Effector memory CD8-positive, alpha-beta T cell (primary cell): ENCODE results near the gene GP5.

Experiments used
- ATAC-seq: fragments of 150-1000 bp; cut with Tn5 transposase; replicated peaks from 2 replicates; pipeline ENCODE4 v1.10.0; 2021; ENCODE audit warnings: mild to moderate bottlenecking, moderate library complexity
- DNase-seq, 3 experiments: peaks; one replicate each; pipeline ENCODE4 v3.0.0; 2021
- H3K27ac Mint-ChIP-seq, 2 donors: one replicate each; pipeline ENCODE4 v1.8.0; 2022; ENCODE audit warnings: mild to moderate bottlenecking in 2 of 2, mixed read lengths in 2 of 2, moderate library complexity in 2 of 2
- H3K27me3 Mint-ChIP-seq, 2 donors: one replicate each; pipeline ENCODE4 v1.8.0; 2022; ENCODE audit warnings: mixed read lengths in 2 of 2
- H3K36me3 Mint-ChIP-seq: one replicate; pipeline ENCODE4 v1.8.0; 2022; ENCODE audit warnings: mild to moderate bottlenecking, moderate library complexity, mixed read lengths; ENCODE audit not compliant: insufficient read depth
- H3K4me1 Mint-ChIP-seq, 2 donors: one replicate each; pipeline ENCODE4 v1.8.0; 2022; ENCODE audit warnings: low read depth in 2 of 2, mixed read lengths in 2 of 2
- H3K4me3 Mint-ChIP-seq, 2 donors: one replicate each; pipeline ENCODE4 v1.8.0; 2022; ENCODE audit warnings: mild to moderate bottlenecking in 2 of 2, mixed read lengths in 2 of 2, moderate library complexity in 2 of 2
- H3K9me3 Mint-ChIP-seq, 2 donors: one replicate each; pipeline ENCODE4 v1.8.0; 2022; ENCODE audit warnings: mixed read lengths in 2 of 2

The GP5 gene

DNA sequence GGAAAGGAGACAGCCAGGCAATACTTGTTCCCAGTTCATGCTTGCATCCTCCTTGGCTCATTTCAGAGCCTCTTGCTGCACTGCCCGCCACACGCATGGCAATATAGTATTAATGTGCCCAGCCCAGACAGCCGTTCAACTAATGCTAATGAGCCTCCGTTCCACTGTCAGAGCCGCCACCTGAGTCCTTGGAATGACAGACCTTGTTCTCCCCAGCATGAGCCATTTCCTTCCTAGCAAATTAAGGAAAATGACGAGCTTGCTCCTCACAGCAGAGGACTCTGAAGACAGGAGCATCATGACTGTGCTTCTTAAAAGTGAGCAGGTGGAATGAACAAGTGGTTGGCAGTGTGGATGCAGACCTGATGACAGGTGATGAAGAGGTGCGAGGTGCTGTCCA, 18.7 kb downstream of the GP5 start:
- DNase-seq (no peak), ATAC-seq (no peak)
- H3K4me1 Mint-ChIP-seq, result peaks cover 0 to 5% of the 10 kb centered on the region in 2 donors
- H3K27ac Mint-ChIP-seq, result no peak overlapping the region
- H3K36me3 Mint-ChIP-seq, result peaks cover 3% of the 10 kb centered on the region
- no peaks in the 10 kb centered on the region for H3K9me3 Mint-ChIP-seq
- peaks cover 35 to 92% of the 10 kb centered on the region in 2 donors for H3K27me3 Mint-ChIP-seq
- no peak overlapping the region for H3K4me3 Mint-ChIP-seq

DNA sequence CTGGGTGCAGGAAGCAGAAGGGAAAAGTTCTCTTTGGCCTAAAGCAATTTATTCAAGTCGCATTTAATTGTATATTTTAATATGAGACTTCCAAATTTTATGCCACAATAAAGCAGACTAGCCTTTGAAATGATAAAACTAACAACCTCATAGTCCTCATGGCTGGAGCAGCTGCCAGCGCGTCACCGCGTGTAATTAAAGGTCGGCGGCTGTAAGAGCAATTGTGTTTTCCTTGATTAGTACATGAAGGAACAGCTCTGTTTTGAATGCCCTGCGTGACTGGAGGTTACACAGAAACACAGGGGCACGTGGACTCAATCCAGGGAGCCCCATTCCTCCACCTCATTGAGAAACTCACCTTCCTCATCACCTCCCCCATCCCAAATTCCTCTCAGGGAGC, 19.4 kb downstream of the GP5 start:
- Mint-ChIP-seq H3K4me1 (peaks cover 0 to 3% of the 10 kb centered on the region in 2 donors), H3K27ac (no peak overlapping the region), H3K4me3 (no peak overlapping the region), H3K9me3 (no peaks in the 10 kb centered on the region), H3K27me3 (peaks cover 42 to 92% of the 10 kb centered on the region in 2 donors), H3K36me3 (peaks cover 3% of the 10 kb centered on the region)
- DNase-seq (no peak), ATAC-seq (no peak)

DNA sequence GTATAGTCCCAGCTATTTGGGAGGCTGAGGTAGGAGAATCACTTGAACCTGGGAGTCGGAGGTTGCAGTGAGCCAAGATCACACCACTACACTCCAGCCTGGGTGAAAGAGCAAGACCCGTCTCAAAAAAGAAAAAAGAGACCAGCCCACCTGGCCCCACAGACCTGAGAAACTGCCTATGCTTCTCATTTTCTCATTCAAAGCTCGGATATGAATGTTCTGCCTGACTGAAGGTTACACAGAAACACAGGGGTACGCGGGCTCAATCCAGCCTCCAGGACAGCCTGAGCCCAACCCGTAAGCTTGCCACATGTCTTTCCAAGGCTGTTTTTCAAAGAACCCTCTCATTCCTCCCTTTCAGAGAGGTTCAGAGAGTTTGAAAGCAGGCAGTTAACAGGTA, 19.8 kb downstream of the GP5 start:
- H3K4me1 Mint-ChIP-seq, result peaks cover 0 to 3% of the 10 kb centered on the region in 2 donors
- DNase-seq, result no peak
- H3K9me3 Mint-ChIP-seq, result no peaks in the 10 kb centered on the region
- H3K27ac Mint-ChIP-seq, result no peak overlapping the region
- H3K4me3 Mint-ChIP-seq, result no peak overlapping the region
- peaks cover 2% of the 10 kb centered on the region for H3K36me3 Mint-ChIP-seq
- ATAC-seq, result no peak
- H3K27me3 Mint-ChIP-seq, result peaks cover 41 to 90% of the 10 kb centered on the region in 2 donors

DNA sequence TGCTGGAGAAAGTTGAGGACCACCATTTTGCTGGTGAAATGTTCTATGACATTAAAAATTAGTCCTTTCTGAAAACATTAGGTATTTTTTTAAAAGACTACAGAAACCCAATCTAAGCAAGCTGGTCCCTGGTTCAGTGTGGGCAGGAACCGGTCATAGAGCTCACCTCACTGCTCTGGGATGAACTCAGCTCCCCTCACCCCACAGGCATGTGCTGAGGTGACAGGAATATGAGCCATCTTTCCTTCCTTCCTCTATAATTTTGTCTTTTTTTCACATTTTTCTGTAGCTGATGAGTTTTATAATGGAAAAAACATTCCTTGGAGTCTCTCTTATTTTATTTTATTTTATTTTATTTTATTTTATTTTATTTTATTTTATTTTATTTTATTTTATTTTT, 21.4 kb downstream of the GP5 start:
- no peak for DNase-seq
- H3K27me3 Mint-ChIP-seq, result peaks cover 27 to 90% of the 10 kb centered on the region in 2 donors
- H3K4me1 Mint-ChIP-seq, result peaks cover 0 to 3% of the 10 kb centered on the region in 2 donors
- no peak for ATAC-seq
- no peaks in the 10 kb centered on the region for H3K36me3 Mint-ChIP-seq
- no peaks in the 10 kb centered on the region for H3K9me3 Mint-ChIP-seq
- no peak overlapping the region for H3K27ac Mint-ChIP-seq
- no peak overlapping the region for H3K4me3 Mint-ChIP-seq

DNA sequence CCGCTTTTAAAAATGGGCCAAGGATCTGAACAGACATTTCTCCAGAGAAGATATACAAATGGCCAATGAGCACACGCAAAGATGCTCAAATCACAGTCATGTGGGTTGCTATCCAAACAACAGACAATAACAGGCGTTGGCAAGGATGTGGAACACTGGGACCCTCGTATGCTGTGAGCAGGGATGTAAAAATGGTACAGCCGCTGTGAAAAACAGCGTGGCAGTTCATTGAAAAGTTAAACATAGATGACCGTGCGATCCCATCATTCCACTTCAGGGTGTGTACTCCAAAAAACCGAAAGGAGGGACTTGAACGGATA, 22.9 kb downstream of the GP5 start:
- Mint-ChIP-seq H3K27ac (no peak overlapping the region), H3K36me3 (no peaks in the 10 kb centered on the region), H3K27me3 (peaks cover 36 to 91% of the 10 kb centered on the region in 2 donors), H3K9me3 (no peaks in the 10 kb centered on the region), H3K4me3 (no peak overlapping the region), H3K4me1 (no peaks in the 10 kb centered on the region)
- no peak for ATAC-seq
- DNase-seq, result no peak

DNA sequence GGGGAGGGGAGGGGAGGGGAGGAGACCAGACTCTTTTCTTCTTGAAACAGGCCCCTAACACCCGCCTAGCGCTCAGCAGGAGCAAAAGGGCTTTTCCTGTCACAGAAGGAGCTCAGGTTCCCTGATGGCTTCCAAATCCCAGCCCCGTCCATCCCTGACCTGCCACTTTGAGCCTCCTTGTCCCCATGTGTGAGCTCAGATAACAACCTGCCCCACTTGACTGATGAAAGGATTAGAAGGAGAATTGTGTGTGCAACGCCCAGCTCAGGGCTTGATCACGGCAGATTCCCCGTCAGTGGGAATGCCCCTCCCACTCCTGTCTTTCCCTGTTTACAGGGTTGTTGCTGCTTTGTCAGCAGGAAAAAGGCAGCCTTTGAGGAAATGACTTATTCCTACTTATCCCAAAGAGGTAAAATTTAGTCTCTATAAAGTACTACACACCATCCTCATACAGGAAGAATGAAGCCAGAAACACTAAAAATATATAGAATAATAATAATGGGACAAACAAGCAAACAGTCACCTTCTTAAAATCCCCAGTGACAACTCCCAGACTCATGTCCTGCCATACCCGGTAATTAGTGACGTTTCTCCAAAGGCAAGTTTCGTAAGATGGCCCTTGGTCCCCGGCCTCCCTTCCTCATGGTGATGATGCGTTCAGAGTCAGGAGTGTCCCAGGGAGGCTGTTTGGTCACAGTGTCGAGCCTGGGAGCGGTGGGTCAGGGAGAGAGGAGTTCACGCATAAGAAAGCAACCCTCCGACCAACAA, 23.4 kb downstream of the GP5 start:
- no peak overlapping the region for H3K27ac Mint-ChIP-seq
- DNase-seq, result no peak

DNA sequence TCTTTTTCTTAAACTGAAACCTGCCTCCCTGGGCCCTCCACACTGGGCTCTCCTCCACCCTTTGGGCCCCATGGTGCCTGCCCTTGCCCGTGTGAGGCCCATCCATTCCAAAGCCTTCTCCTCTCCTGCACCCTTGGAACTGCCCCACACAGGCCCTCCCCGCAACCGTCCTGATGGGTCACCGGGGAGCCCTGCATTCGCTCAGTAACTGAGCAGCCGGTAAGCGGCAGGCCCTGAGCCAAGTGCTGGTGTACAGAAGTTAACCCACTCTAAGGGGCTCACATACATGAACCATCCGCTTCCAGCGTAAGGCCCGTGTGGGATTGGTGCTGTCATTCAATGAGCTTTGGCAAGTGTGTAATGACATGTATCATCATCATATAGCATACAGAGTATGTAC, 24.1 kb downstream of the GP5 start:
- H3K9me3 Mint-ChIP-seq, result no peaks in the 10 kb centered on the region
- DNase-seq (no peak), ATAC-seq (no peak)
- no peak overlapping the region for H3K27ac Mint-ChIP-seq
- peaks cover under 1 to 1% of the 10 kb centered on the region in 2 donors for H3K4me1 Mint-ChIP-seq
- no peaks in the 10 kb centered on the region for H3K36me3 Mint-ChIP-seq
- H3K27me3 Mint-ChIP-seq, result peaks cover 47 to 94% of the 10 kb centered on the region in 2 donors
- H3K4me3 Mint-ChIP-seq, result no peak overlapping the region

More for the DNA sequence above, 23.4 kb downstream of the GP5 start:
- no peak for ATAC-seq
- H3K4me3 Mint-ChIP-seq, result no peak overlapping the region
- no peaks in the 10 kb centered on the region for H3K9me3 Mint-ChIP-seq
- no peaks in the 10 kb centered on the region for H3K4me1 Mint-ChIP-seq
- H3K27me3 Mint-ChIP-seq, result peaks cover 40 to 94% of the 10 kb centered on the region in 2 donors
- H3K36me3 Mint-ChIP-seq, result no peaks in the 10 kb centered on the region

DNA sequence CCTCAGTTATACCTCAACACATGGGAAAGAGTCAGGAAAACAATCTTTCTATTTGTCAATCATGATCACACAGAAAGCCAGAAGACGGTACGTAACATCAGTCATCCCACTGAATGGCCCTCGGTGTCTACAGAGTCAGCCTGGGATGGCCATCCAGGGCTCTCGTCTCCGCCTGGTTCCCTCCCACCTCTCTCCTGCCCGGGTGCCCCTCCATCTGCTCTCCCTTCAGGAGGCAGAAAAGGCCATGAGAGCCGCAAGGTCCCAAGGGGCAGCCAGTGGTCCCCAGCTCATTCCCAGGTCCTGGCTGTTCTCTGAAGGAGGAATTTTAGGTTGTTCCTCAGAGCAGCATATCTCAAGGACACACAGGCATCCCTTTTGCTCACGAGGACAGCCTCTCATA, 25.2 kb downstream of the GP5 start:
- Mint-ChIP-seq H3K4me1 (peaks cover 3% of the 10 kb centered on the region in 2 donors), H3K4me3 (no peak overlapping the region), H3K9me3 (no peaks in the 10 kb centered on the region), H3K27me3 (peaks cover 54 to 95% of the 10 kb centered on the region in 2 donors), H3K36me3 (no peaks in the 10 kb centered on the region), H3K27ac (no peak overlapping the region)
- ATAC-seq, result no peak
- no peak for DNase-seq

DNA sequence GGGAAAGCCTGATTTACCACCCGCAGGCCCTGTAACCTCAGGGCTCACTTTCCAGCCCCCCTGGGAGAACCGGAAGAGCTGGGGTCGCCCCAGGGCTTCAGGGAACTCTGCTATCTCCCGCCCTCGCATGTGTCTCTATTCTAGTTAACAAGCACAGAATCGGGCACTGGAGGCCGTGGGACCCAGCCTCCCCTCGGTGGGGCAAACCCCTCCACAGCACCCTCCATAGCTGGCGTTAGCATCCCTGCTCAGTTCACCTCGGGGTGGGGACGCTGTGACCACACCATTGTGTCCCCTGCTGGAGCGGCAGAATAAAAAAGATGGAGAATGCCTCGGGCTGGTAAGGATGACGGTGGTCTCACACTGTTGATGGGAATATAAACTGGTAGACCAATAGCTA, 26.0 kb downstream of the GP5 start:
- H3K36me3 Mint-ChIP-seq, result no peaks in the 10 kb centered on the region
- peaks cover 3% of the 10 kb centered on the region in 2 donors for H3K4me1 Mint-ChIP-seq
- H3K27ac Mint-ChIP-seq, result no peak overlapping the region
- DNase-seq, result no peak
- H3K4me3 Mint-ChIP-seq, result no peak overlapping the region
- H3K27me3 Mint-ChIP-seq, result peaks cover 54 to 95% of the 10 kb centered on the region in 2 donors
- ATAC-seq, result no peak
- H3K9me3 Mint-ChIP-seq, result no peaks in the 10 kb centered on the region

DNA sequence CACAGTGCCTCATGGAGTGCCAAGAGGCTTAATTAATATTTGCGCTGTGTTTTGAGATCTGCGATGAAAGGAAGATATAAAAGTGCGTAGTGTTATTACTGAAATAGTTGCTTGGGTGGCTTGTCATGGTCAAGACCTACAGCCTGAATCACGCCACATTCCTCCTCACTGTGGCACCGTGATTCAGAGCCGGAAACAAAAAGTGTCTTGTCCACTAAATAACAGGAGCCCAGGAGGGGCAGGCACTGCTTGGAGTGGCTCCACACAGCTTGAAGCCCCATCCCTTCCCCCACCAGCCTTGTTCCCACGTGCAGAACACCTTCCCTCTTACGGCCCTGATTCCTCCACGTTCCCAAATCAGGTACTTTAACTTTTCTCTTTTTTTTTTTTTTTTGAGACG, 28.3 kb downstream of the GP5 start:
- no peak for DNase-seq
- no peaks in the 10 kb centered on the region for H3K36me3 Mint-ChIP-seq
- peaks cover 62 to 87% of the 10 kb centered on the region in 2 donors for H3K27me3 Mint-ChIP-seq

DNA sequence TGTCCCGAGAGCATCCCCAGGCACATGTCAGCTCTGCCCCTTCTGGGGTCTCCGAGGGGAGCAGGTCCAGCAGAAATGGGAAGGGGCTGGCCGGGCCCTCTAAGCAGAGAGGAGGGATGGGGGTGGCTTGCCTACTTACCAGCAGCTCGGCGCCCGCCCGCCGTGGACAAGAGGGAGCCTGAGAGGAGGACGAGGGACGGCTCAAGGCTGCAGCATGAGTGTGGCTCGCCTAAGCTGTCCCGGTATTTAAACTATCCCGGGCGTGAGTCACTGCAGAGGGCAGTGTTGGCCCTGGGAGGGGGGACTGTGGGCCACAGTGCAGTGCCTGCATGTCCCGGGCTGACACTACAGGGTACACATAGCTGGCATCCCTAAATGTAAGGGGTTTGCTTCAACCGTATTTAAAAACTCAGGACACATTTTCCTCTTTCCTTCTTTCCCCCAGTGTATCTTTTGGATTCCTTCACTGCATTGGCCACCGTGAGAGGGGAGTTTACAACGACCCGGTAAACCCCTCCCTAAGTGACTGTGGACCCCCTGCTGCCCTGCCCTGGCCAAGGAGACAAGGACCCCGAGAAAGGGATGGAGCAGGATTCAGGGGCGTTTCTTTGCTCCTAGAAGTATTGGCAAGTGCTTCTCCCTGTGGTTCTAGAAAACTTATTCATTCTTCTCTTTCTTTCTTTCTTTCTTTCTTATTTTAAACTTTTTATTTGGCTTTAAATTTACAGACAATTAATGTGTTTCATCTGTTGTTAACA, 29.4 kb downstream of the GP5 start, which contains the start of gene LRRC15:
TSS of gene LRRC15 (minus strand) at position 222 of the 758 bp plus-strand sequence. CDS start 8,700 bp downstream, outside the sequence.
- Mint-ChIP-seq H3K4me1 (peaks cover 3% of the 10 kb centered on the region in 2 donors), H3K4me3 (no peak within 1 kb of the TSS), H3K9me3 (no peaks in the 10 kb centered on the region), H3K36me3 (no peaks in the 10 kb centered on the region), H3K27ac (no peak within 1 kb of the TSS), H3K27me3 (peaks cover 51 to 83% of the 10 kb centered on the region in 2 donors)
- ATAC-seq, result no peak
- DNase-seq, result no peak

More for the DNA sequence above, 28.3 kb downstream of the GP5 start:
- Mint-ChIP-seq H3K4me1 (peaks cover 3% of the 10 kb centered on the region in 2 donors), H3K27ac (no peak overlapping the region), H3K4me3 (no peak overlapping the region), H3K9me3 (no peaks in the 10 kb centered on the region)
- no peak for ATAC-seq

DNA sequence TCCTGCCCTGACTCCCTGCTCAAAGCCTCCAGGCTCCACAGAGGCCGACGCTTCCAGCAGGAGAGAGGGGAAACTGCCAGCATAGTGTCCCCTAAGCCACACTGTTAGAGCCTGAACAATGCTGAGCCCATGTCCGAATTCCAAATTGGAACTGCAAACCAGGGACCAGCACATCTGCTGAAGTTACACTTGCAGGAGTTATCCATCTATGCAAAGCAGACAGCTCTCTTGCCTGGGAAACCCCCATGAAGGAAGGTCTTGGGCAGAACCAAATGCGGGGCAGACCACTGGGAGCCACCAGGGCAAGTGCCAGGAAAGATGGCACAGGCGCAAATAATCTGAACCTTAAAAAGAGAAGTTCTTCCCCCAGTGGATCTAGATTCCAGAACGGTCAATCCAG, 30.1 kb downstream of the GP5 start:
- Mint-ChIP-seq H3K27me3 (peaks cover 51 to 84% of the 10 kb centered on the region in 2 donors), H3K27ac (no peak overlapping the region), H3K4me3 (no peak overlapping the region), H3K4me1 (peaks cover 3% of the 10 kb centered on the region in 2 donors), H3K36me3 (no peaks in the 10 kb centered on the region), H3K9me3 (no peaks in the 10 kb centered on the region)
- no peak for ATAC-seq
- no peak for DNase-seq

DNA sequence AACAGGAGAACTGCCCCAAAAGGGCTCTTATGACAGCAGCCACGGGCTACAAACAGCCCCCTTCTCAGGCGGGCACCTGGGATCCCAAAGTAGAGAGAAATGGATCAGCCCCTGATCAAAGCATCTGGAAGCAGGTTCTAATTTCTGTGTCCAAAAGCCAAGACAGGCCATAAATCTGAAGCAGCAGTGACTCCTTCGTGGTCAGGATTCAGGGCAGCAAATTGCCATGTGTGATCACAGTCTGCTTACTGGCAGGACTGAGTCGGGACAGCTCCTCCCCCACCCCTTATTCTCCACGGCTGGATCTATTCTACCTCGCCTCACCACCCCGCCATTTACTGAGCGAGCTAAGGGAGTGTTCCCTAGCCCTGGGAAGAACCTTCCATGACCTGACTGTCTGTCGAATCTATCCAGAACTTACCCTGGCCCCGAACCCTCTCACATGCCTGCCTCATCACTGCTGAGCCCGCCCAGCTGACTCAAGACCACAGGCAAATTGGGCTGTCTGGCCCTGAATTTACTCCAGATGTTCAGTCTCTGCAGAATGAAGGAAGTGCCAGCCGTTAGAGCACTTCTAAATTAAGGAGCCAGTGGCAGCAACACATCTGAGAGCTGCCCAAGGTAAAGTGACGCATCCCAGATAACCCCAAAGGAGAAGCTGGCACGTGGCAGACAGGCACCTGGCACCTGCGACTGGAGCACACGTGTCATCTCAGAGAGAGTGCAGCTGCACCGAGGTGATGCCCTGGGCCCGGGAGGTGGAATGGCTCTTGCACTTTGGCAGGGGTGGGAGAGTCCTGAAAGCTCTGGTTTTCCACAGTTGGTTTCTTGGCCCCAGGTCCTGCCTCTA, 30.8 kb downstream of the GP5 start:
- H3K4me3 Mint-ChIP-seq, result no peak overlapping the region
- peaks cover 51 to 84% of the 10 kb centered on the region in 2 donors for H3K27me3 Mint-ChIP-seq
- DNase-seq (no peak), ATAC-seq (no peak)
- H3K27ac Mint-ChIP-seq, result no peak overlapping the region
- H3K9me3 Mint-ChIP-seq, result no peaks in the 10 kb centered on the region
- H3K36me3 Mint-ChIP-seq, result no peaks in the 10 kb centered on the region
- peaks cover 3% of the 10 kb centered on the region in 2 donors for H3K4me1 Mint-ChIP-seq
